IPS DF 6.9 (cell line): ENCODE measurements around the gene STRN3.
"Not testable (repeated sequence)": the region's sequence is repeated elsewhere in the genome, so short reads cannot be mapped to it uniquely, and the experiment has no call there.

Experiments
- DNase-seq: peaks from one replicate; pipeline ENCODE4 v3.0.0-alpha.2; 2013; ENCODE audit warnings: low read depth, low spot score
- H3K27ac ChIP-seq: one replicate; pipeline ENCODE4 v1.5.1; 2013; ENCODE audit warnings: low read length, control low read depth
- H3K27me3 ChIP-seq: 2 replicates; pipeline ENCODE4 v1.6.1; 2013; ENCODE audit warnings: mild to moderate bottlenecking, low read length; ENCODE audit not compliant: control insufficient read depth, insufficient read depth
- H3K36me3 ChIP-seq: 2 replicates; pipeline ENCODE4 v1.6.1; 2013; ENCODE audit warnings: low read length; ENCODE audit not compliant: control insufficient read depth, insufficient read depth
- H3K4me1 ChIP-seq: 2 replicates; pipeline ENCODE4 v1.6.1; 2013; ENCODE audit warnings: low read length; ENCODE audit not compliant: control insufficient read depth, insufficient read depth
- H3K4me3 ChIP-seq: 2 replicates; pipeline ENCODE4 v1.5.1; 2013; ENCODE audit warnings: mild to moderate bottlenecking, low read length
- H3K9me3 ChIP-seq: 2 replicates; pipeline ENCODE4 v1.6.1; 2013; ENCODE audit warnings: low read length, inconsistent platforms; ENCODE audit not compliant: control insufficient read depth, insufficient read depth
- WGBS: extraction: QIAGEN DNeasy Blood & Tissue Kit; methylation state at CpG from one replicate; pipeline ENCODE4 v1.1.7; 2013; ENCODE audit warnings: mixed read lengths, missing lambda C conversion rate; ENCODE audit not compliant: insufficient read length, insufficient coverage; 5-methylcytosine and 5-hydroxymethylcytosine counted together

STRN3 gene

GRCh38 chr14:30972036-30972732 lies 54.0 kb downstream of the STRN3 start:
- not testable (repeated sequence) for H3K9me3 ChIP-seq, H3K36me3 ChIP-seq, H3K27ac ChIP-seq, H3K4me3 ChIP-seq, H3K27me3 ChIP-seq, DNase-seq, H3K4me1 ChIP-seq
- WGBS: no CpG with 5 or more reads among the region's 11 CpGs

- Histone ChIP-seq H3K27ac (no peak overlapping the region), H3K4me1 (no peaks in the 10 kb centered on the region), H3K9me3 (no peaks in the 10 kb centered on the region), H3K27me3 (no peaks in the 10 kb centered on the region), H3K4me3 (no peak overlapping the region), H3K36me3 (no peaks in the 10 kb centered on the region)
- no peak for DNase-seq
- no CpG with 5 or more reads among the region's 5 CpGs for WGBS
Measured at GRCh38 chr14:30971586-30971985, 54.6 kb downstream of the STRN3 start.

- H3K9me3 ChIP-seq, H3K27me3 ChIP-seq, H3K4me1 ChIP-seq, DNase-seq, H3K27ac ChIP-seq, H3K36me3 ChIP-seq, H3K4me3 ChIP-seq: not testable (repeated sequence)
- no CpG with 5 or more reads among the region's 4 CpGs for WGBS
Measured at GRCh38 chr14:30969796-30970195, 56.4 kb downstream of the STRN3 start.

- H3K4me3 ChIP-seq, H3K27ac ChIP-seq, H3K9me3 ChIP-seq, H3K27me3 ChIP-seq, DNase-seq, H3K4me1 ChIP-seq, H3K36me3 ChIP-seq: not testable (repeated sequence)
- no CpG with 5 or more reads among the region's 11 CpGs for WGBS
Measured at GRCh38 chr14:30967364-30968098, 58.6 kb downstream of the STRN3 start.

GRCh38 chr14:30966415-30967363 lies 59.5 kb downstream of the STRN3 start:
- Histone ChIP-seq H3K27ac (no peak overlapping the region), H3K36me3 (0 out of 2 replicates have a peak, but pooled peaks cover 2% of the 10 kb centered on the region), H3K4me3 (no peak overlapping the region), H3K27me3 (no peaks in the 10 kb centered on the region), H3K4me1 (no peaks in the 10 kb centered on the region), H3K9me3 (no peaks in the 10 kb centered on the region)
- no peak for DNase-seq
- no CpG with 5 or more reads among the region's 15 CpGs for WGBS

- not testable (repeated sequence) for H3K9me3 ChIP-seq, DNase-seq
Measured at GRCh38 chr14:30965861-30966260, 60.3 kb downstream of the STRN3 start.

GRCh38 chr14:30962537-30962936 lies 63.6 kb downstream of the STRN3 start:
- not testable (repeated sequence) for H3K27me3 ChIP-seq, H3K27ac ChIP-seq, H3K36me3 ChIP-seq, DNase-seq, H3K4me1 ChIP-seq, H3K4me3 ChIP-seq, H3K9me3 ChIP-seq
- no CpG with 5 or more reads among the region's 2 CpGs for WGBS

More at GRCh38 chr14:30965861-30966260, 60.3 kb downstream of the STRN3 start:
- H3K4me3 ChIP-seq, H3K36me3 ChIP-seq, H3K27ac ChIP-seq, H3K4me1 ChIP-seq, H3K27me3 ChIP-seq: not testable (repeated sequence)
- WGBS: no CpG with 5 or more reads among the region's 8 CpGs

GRCh38 chr14:30961330-30961729 lies 64.8 kb downstream of the STRN3 start:
- Histone ChIP-seq H3K27me3 (no peaks in the 10 kb centered on the region), H3K36me3 (0 out of 2 replicates have a peak, but pooled peaks cover under 1% of the 10 kb centered on the region), H3K9me3 (no peaks in the 10 kb centered on the region), H3K4me1 (no peaks in the 10 kb centered on the region), H3K4me3 (no peak overlapping the region), H3K27ac (no peak overlapping the region)
- DNase-seq: no peak
- WGBS: no CpG with 5 or more reads among the region's 5 CpGs

GRCh38 chr14:30960216-30960615 lies 66.0 kb downstream of the STRN3 start:
- DNase-seq: no peak
- WGBS: no CpG with 5 or more reads among the region's 3 CpGs

More at GRCh38 chr14:30960216-30960615, 66.0 kb downstream of the STRN3 start:
- H3K4me3 ChIP-seq: no peak overlapping the region
- H3K4me1 ChIP-seq: no peaks in the 10 kb centered on the region
- H3K27ac ChIP-seq: no peak overlapping the region
- no peaks in the 10 kb centered on the region for H3K27me3 ChIP-seq
- no peaks in the 10 kb centered on the region for H3K9me3 ChIP-seq
- no peaks in the 10 kb centered on the region for H3K36me3 ChIP-seq
